Measurements from ENCODE around the gene OGFR. TPM values are rescaled to one million over a fixed set of nuclear protein-coding genes. Genes with fewer than 3 reads are reported as not detected.
A peak's percentile ranks its signal among the peaks of the same experiment; 100 is the strongest.

Gene OGFR
- polyA plus RNA-seq, 10 donors: 11.2 to 26.9 (median 16.0) TPM

DNA sequence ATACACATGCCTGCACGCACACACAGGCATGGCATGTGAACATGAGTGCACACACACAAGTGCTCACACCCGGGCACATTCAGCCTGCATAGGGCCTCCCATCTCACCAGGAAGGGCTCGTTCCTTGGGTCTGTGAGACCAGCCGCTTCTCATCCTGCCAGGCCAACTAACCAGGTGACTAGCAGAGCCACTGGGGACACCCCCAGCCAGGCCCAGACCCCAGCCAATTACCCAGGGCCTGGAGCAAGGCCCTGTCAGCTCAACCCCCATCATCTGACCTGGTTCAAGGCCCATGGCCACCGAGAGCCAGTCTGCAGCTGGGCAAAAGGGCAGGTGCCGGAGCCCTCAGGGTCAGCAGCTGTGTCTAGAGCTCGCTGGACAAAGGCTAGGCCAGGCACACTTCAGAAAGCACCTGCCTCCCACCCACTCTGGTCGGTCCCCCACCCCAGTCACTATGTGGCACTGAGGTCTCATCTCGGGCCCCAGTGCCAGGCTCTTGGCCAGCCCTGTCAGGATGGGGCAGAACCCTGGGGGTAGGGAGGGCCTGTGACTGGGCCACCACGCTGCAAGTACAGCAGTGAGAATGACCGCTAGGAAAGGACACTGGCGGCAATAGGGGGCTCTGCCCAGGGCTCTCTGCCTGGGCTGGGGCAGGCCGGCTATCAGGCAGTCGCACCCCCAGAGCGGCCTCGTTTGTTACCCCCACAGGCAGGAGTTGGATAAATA is 35.1 kb upstream of the OGFR start:
- no peak for DNase-seq

- DNase-seq: no peak
These were observed 34.3 kb upstream of the OGFR start for GRCh38 chr20:62770111-62770910.

- no peak for DNase-seq
These were observed 33.7 kb upstream of the OGFR start for GRCh38 chr20:62770916-62771315.

- no peak for DNase-seq
These were observed 33.1 kb upstream of the OGFR start for GRCh38 chr20:62771396-62772102.

DNA sequence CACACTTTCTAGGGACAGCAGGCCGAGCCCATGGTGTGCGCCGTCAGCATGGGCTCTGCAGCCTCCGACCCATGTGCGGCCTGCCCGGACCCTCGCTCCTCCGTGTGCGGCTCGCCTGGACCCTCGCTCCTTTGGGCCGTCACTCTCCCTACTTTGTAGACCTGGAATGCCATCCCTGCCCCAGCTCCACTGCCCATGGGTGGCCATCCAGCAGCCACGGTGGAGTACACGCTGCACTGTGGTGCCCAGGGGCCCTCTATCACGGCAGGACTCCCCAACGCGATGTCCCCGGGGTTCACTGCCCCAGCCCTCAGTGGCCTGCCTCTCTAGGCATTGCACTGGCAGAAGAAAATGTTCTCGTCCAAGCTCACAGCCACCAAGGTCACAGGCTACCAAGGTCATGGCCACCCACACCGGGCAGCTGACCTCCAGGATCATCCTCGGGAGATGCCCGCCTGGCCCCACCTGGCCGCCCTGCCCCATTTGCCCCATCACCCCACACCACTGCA is 32.5 kb upstream of the OGFR start:
- no peak for DNase-seq

- no peak for DNase-seq
These were observed 32.0 kb upstream of the OGFR start for GRCh38 chr20:62772619-62772989.

DNA sequence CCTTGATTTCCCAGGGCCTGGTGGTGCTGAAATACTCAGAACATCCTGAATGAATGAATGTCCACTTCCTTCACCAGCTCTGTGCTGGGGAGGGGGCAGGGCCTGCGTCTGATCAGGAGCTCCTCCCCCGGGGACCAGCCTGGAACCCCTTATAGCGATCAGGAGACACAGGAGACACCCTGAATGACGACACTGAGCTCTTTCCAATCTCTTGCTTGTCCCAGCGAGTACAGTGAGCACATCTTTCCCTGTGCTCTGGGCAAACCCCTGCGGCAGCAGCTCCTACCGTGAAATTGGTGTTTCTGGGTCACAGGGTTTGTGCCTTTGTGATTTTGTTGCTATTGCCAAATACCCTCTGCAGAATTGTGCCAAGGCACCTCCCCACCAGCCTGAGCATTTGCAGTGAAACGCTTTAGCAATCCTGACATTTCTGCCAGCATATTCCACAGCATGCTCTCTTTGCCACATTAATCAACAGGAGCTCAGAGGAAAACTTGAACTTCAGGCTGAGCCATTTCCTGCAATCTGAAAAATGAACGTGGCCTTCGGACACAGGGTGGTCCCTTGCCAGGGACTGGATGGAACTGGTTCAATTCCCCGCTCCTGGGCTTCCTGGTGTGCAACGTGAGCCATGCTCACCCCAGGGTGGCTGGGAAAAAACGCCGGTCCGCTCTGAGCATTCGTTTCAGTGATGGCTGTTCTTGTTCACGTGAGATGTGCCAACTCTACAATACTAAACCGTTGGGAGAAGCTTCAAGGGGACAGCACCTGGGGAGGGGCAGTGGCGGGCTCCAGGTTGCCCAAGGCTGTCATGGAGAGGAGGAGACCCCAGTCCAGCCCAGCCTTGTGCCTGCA is 31.4 kb upstream of the OGFR start:
- peak in 2 of 3 donors; percentile 50 to 66 for DNase-seq

GRCh38 chr20:62773845-62774714 is 30.6 kb upstream of the OGFR start:
- no peak for DNase-seq

- DNase-seq: no peak
These were observed 29.9 kb upstream of the OGFR start for GRCh38 chr20:62774762-62775161.

- DNase-seq: no peak
These were observed 29.4 kb upstream of the OGFR start for GRCh38 chr20:62775206-62775605.

- no peak for DNase-seq
These were observed 28.5 kb upstream of the OGFR start for GRCh38 chr20:62776035-62776691.

GRCh38 chr20:62776692-62777527 is 27.7 kb upstream of the OGFR start:
- DNase-seq: no peak

- no peak for DNase-seq
These were observed 27.2 kb upstream of the OGFR start for GRCh38 chr20:62777528-62777830.

DNA sequence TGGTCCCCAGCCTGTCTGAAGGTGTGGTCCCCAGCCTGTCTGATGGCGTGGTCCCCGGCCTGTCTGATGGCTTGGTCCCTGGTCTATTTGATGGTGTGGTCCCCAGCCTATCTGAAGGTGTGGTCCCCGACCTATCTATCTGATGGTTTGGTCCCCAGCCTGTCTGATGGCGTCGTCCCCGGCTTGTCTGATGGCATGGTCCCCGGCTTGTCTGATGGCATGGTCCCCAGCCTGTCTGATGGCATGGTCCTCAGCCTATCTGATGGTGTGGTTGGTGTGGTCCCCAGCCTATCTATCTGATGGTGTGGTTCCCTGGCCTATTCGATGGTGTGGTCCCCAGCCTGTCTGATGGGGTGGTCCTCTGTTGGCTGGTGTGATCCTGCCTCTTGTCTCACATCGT is 26.6 kb upstream of the OGFR start:
- DNase-seq: no peak

GRCh38 chr20:62778601-62779416 is 25.8 kb upstream of the OGFR start:
- no peak for DNase-seq

GRCh38 chr20:62779417-62779685 is 25.3 kb upstream of the OGFR start:
- no peak for DNase-seq

- DNase-seq: no peak
These were observed 24.4 kb upstream of the OGFR start for GRCh38 chr20:62780204-62780603.

GRCh38 chr20:62780696-62781095 is 23.9 kb upstream of the OGFR start:
- no peak for DNase-seq
